H9 (cell line): ENCODE measurements around the gene CALR3. TPM values are rescaled to one million over a fixed set of nuclear protein-coding genes. Genes with fewer than 3 reads are reported as not detected.

Experiments
- DNase-seq: peaks from one replicate; pipeline ENCODE4 v3.0.0-alpha.2; 2017
- H2AFZ ChIP-seq: one replicate; pipeline ENCODE4 v1.6.1; 2013; ENCODE audit warnings: mild to moderate bottlenecking, low read length, control low read depth, moderate library complexity
- H2AK5ac ChIP-seq: 2 replicates; pipeline ENCODE4 v1.6.1; 2013; ENCODE audit warnings: low read length, control low read depth, mixed read lengths; ENCODE audit not compliant: insufficient read length
- H2BK120ac ChIP-seq: one replicate; pipeline ENCODE4 v1.6.1; 2013; ENCODE audit warnings: low read depth, mild to moderate bottlenecking, low read length, control low read depth, inconsistent platforms; ENCODE audit not compliant: poor library complexity, severe bottlenecking
- H2BK12ac ChIP-seq: 2 replicates; pipeline ENCODE4 v1.6.1; 2013; ENCODE audit warnings: low read length, control low read depth, mixed read lengths, low read depth; ENCODE audit not compliant: insufficient read length
- H2BK15ac ChIP-seq: 2 replicates; pipeline ENCODE4 v1.6.1; 2013; ENCODE audit warnings: low read depth, low read length, control low read depth
- H2BK20ac ChIP-seq: one replicate; pipeline ENCODE4 v1.6.1; 2013; ENCODE audit warnings: low read depth, mild to moderate bottlenecking, low read length, control low read depth, inconsistent platforms; ENCODE audit not compliant: poor library complexity, severe bottlenecking
- H2BK5ac ChIP-seq: 2 replicates; pipeline ENCODE4 v1.6.1; 2013; ENCODE audit warnings: low read length, control low read depth, mixed read lengths; ENCODE audit not compliant: insufficient read length
- H3K14ac ChIP-seq: 2 replicates; pipeline ENCODE4 v1.6.1; 2013; ENCODE audit warnings: low read length, control low read depth; ENCODE audit not compliant: insufficient read depth
- H3K18ac ChIP-seq: 2 replicates; pipeline ENCODE4 v1.6.1; 2013; ENCODE audit warnings: low read depth, mild to moderate bottlenecking, mixed read lengths, low read length, control low read depth; ENCODE audit not compliant: insufficient read length
- H3K23ac ChIP-seq: 2 replicates; pipeline ENCODE4 v1.6.1; 2013; ENCODE audit warnings: low read length, control low read depth, mixed read lengths, low read depth; ENCODE audit not compliant: insufficient read length
- H3K23me2 ChIP-seq: 2 replicates; pipeline ENCODE4 v1.6.1; 2013; ENCODE audit warnings: low read depth, mild to moderate bottlenecking, mixed read lengths, low read length, control low read depth; ENCODE audit not compliant: insufficient read length, poor library complexity, severe bottlenecking
- H3K27ac ChIP-seq: 2 replicates; pipeline ENCODE4 v1.5.1; 2013; ENCODE audit warnings: low read length, control low read depth, mixed read lengths, low read depth; ENCODE audit not compliant: insufficient read length
- H3K27me3 ChIP-seq: 2 replicates; pipeline ENCODE4 v1.6.1; 2013; ENCODE audit warnings: low read length, control low read depth, inconsistent platforms; ENCODE audit not compliant: insufficient read depth
- H3K4ac ChIP-seq: 2 replicates; pipeline ENCODE4 v1.6.1; 2013; ENCODE audit warnings: low read depth, mild to moderate bottlenecking, control low read depth, inconsistent platforms, low read length, moderate library complexity
- H3K4me1 ChIP-seq: 2 replicates; pipeline ENCODE4 v1.6.1; 2013; ENCODE audit warnings: low read length, control low read depth, inconsistent platforms; ENCODE audit not compliant: insufficient read depth
- H3K4me2 ChIP-seq: 2 replicates; pipeline ENCODE4 v1.6.1; 2013; ENCODE audit warnings: low read length, control low read depth, mixed read lengths; ENCODE audit not compliant: insufficient read length, insufficient read depth
- H3K56ac ChIP-seq: 2 replicates; pipeline ENCODE4 v1.6.1; 2013; ENCODE audit warnings: low read depth, mild to moderate bottlenecking, mixed read lengths, low read length, control low read depth; ENCODE audit not compliant: insufficient read length
- H3K79me1 ChIP-seq: 2 replicates; pipeline ENCODE4 v1.6.1; 2013; ENCODE audit warnings: low read depth, mild to moderate bottlenecking, moderate library complexity, low read length, control low read depth, inconsistent platforms; ENCODE audit not compliant: insufficient read depth, poor library complexity, severe bottlenecking
- H3K79me2 ChIP-seq: 2 replicates; pipeline ENCODE4 v1.6.1; 2013; ENCODE audit warnings: low read length, control low read depth, inconsistent platforms; ENCODE audit not compliant: insufficient read depth
- H3K9ac ChIP-seq: 2 replicates; pipeline ENCODE4 v1.6.1; 2013; ENCODE audit warnings: low read length, control low read depth, mixed read lengths; ENCODE audit not compliant: insufficient read length; ENCODE audit errors: extremely low read depth
- H3K9me3 ChIP-seq: one replicate; pipeline ENCODE4 v1.6.1; 2013; ENCODE audit warnings: low read depth, low read length, inconsistent platforms; ENCODE audit not compliant: control insufficient read depth
- H3T11ph ChIP-seq: one replicate; pipeline ENCODE4 v1.6.1; 2013; ENCODE audit warnings: mild to moderate bottlenecking, low read length, control low read depth, inconsistent platforms
- H4K20me1 ChIP-seq: one replicate; pipeline ENCODE4 v1.6.1; 2013; ENCODE audit not compliant: control insufficient read depth, insufficient read length, insufficient read depth
- H4K5ac ChIP-seq: 2 replicates; pipeline ENCODE4 v1.6.1; 2013; ENCODE audit warnings: low read depth, mild to moderate bottlenecking, mixed read lengths, low read length, control low read depth; ENCODE audit not compliant: insufficient read length
- H4K8ac ChIP-seq: replicated peaks from 2 replicates; pipeline ENCODE4 v1.6.1; 2013; ENCODE audit warnings: low read length, control low read depth, mixed read lengths, low read depth; ENCODE audit not compliant: insufficient read length
- H4K91ac ChIP-seq: 2 replicates; pipeline ENCODE4 v1.6.1; 2013; ENCODE audit warnings: low read depth, mild to moderate bottlenecking, moderate library complexity, mixed read lengths, low read length, control low read depth; ENCODE audit not compliant: insufficient read length
- H3K27ac Mint-ChIP-seq, 3 experiments: 2 replicates in 2 of 3; 3 replicates in 1 of 3; pipeline ENCODE4 v1.8.0; 2020 to 2021; ENCODE audit warnings: mixed read lengths in 3 of 3, mild to moderate bottlenecking in 1 of 3, moderate library complexity in 1 of 3
- H3K27me3 Mint-ChIP-seq: 2 replicates; pipeline ENCODE4 v1.8.0; 2021; ENCODE audit warnings: low read depth, mild to moderate bottlenecking, moderate library complexity, mixed read lengths
- H3K36me3 Mint-ChIP-seq, 3 experiments: 2 replicates in 2 of 3; 3 replicates in 1 of 3; pipeline ENCODE4 v1.8.0; 2020 to 2021; ENCODE audit warnings: low read depth in 3 of 3, mixed read lengths in 3 of 3; ENCODE audit not compliant: insufficient read depth in 1 of 3
- H3K4me1 Mint-ChIP-seq, 2 experiments: 2 replicates each; pipeline ENCODE4 v1.8.0; 2020; ENCODE audit warnings: mixed read lengths in 2 of 2
- H3K4me3 Mint-ChIP-seq, 2 experiments: 2 replicates in 1 of 2; 3 replicates in 1 of 2; pipeline ENCODE4 v1.8.0; 2020 to 2021; ENCODE audit warnings: mild to moderate bottlenecking in 2 of 2, mixed read lengths in 2 of 2, moderate library complexity in 1 of 2
- H3K9me3 Mint-ChIP-seq, 2 experiments: 2 replicates in 1 of 2; 3 replicates in 1 of 2; pipeline ENCODE4 v1.8.0; 2020; ENCODE audit warnings: mild to moderate bottlenecking in 2 of 2, mixed read lengths in 2 of 2, moderate library complexity in 1 of 2
- whole genome bisulfite sequencing: extraction: QIAGEN DNeasy Blood & Tissue Kit; methylation state at CpG from one replicate; pipeline ENCODE4 v1.1.7; 2013; ENCODE audit warnings: missing lambda C conversion rate, low lambda C conversion rate, mixed read lengths; ENCODE audit not compliant: insufficient read length; ENCODE audit errors: extremely low coverage; 5-methylcytosine and 5-hydroxymethylcytosine counted together
- total RNA-seq: library from RNA; stranded (reverse); gene quantifications from 2 replicates; pipeline ENCODE4 v1.2.1, GENCODE V29; 2021
- TF ChIP-seq, protein P1 (sequence below): fragments of 200-600 bp; sonication (generic); conservative IDR thresholded peaks from 3 replicates; pipeline ENCODE4 v1.8.0; 2021; ENCODE audit warnings: antibody characterized with exemption, mild to moderate bottlenecking

Gene CALR3
- total RNA-seq, 1 experiment from 2014 or later, result 0.44 TPM

DNA sequence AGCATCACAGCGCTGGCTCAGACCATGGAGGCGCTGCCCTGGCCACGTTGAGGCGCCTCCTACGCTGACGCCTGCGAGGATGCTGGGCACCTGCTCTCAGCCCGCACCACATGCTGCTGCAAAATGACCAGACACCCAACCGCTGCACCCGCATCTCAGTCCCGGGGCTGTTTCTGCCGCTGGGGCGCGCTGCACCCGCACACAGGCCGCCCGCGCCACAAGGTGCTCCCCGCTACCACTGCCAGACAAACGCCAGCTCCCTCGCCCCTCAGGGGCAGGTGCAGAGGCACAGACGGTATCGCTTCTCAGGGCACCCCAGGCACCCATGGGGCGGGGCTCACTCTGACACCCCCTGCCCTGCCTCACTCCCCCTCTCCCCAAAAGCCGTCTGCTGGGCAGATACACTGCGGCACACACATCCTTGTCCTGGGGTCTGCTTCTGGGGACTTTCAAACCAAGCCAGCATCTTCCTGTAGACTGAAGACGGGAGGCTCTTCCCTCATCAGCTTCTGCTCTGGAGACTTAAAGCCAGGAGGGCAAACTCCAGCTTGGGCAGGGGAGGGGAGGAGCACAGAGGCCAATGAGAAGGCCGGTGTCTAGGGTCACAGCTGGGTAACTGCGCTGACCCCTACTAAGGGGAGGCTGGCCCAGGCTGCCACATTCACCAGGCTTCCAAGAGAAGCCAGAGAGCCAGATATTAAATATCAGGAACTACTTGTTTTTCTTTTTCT, 29.9 kb upstream of the CALR3 start:
- no peak for DNase-seq

More for the DNA sequence above, 29.9 kb upstream of the CALR3 start:
- H3K4me1 ChIP-seq, result no peaks in the 10 kb centered on the region
- H2BK20ac ChIP-seq, result no peak overlapping the region
- H4K91ac ChIP-seq, result no peak overlapping the region
- H4K5ac ChIP-seq, result no peak overlapping the region
- H3K79me2 ChIP-seq, result no peaks in the 10 kb centered on the region
- no peak overlapping the region for H3K14ac ChIP-seq
- no peaks in the 10 kb centered on the region for H3K27me3 ChIP-seq
- no peaks in the 10 kb centered on the region for H3K9me3 Mint-ChIP-seq
- H3K9me3 ChIP-seq, result no peaks in the 10 kb centered on the region
- no peak overlapping the region for H3K4me2 ChIP-seq
- H3K79me1 ChIP-seq, result no peaks in the 10 kb centered on the region
- H3K23ac ChIP-seq, result no peak overlapping the region
- WGBS, result no CpG with 5 or more reads among the region's 29 CpGs
- H3K36me3 Mint-ChIP-seq, result peaks cover 41 to 92% (median 77%) of the 10 kb centered on the region in 3 experiments; a peak in 6 of 7 replicates
- no peak overlapping the region for H3K4me3 Mint-ChIP-seq
- H2AFZ ChIP-seq, result no peak overlapping the region
- TF ChIP-seq, protein P1, sequence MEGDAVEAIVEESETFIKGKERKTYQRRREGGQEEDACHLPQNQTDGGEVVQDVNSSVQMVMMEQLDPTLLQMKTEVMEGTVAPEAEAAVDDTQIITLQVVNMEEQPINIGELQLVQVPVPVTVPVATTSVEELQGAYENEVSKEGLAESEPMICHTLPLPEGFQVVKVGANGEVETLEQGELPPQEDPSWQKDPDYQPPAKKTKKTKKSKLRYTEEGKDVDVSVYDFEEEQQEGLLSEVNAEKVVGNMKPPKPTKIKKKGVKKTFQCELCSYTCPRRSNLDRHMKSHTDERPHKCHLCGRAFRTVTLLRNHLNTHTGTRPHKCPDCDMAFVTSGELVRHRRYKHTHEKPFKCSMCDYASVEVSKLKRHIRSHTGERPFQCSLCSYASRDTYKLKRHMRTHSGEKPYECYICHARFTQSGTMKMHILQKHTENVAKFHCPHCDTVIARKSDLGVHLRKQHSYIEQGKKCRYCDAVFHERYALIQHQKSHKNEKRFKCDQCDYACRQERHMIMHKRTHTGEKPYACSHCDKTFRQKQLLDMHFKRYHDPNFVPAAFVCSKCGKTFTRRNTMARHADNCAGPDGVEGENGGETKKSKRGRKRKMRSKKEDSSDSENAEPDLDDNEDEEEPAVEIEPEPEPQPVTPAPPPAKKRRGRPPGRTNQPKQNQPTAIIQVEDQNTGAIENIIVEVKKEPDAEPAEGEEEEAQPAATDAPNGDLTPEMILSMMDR, result no peak
- H3K27ac ChIP-seq, result no peak overlapping the region
- H2BK5ac ChIP-seq, result no peak overlapping the region
- H2AK5ac ChIP-seq, result no peak overlapping the region
- no peak overlapping the region for H3K27ac Mint-ChIP-seq
- no peaks in the 10 kb centered on the region for H4K20me1 ChIP-seq
- H3K9ac ChIP-seq, result no peak overlapping the region
- no peak overlapping the region for H2BK15ac ChIP-seq
- no peak overlapping the region for H3K4ac ChIP-seq
- no peak overlapping the region for H3T11ph ChIP-seq
- H2BK120ac ChIP-seq, result no peak overlapping the region
- no peaks in the 10 kb centered on the region; the same call in 1 of the 2 replicates for H3K27me3 Mint-ChIP-seq
- no peak overlapping the region for H3K56ac ChIP-seq
- H3K23me2 ChIP-seq, result no peaks in the 10 kb centered on the region
- no peak overlapping the region for H3K18ac ChIP-seq
- no peak overlapping the region for H4K8ac ChIP-seq
- no peaks in the 10 kb centered on the region for H3K4me1 Mint-ChIP-seq
- no peak overlapping the region for H2BK12ac ChIP-seq
